Smooth muscle cell of the coronary artery (primary cell): ENCODE data around the gene FANCD2. TPM values are rescaled to one million over a fixed set of nuclear protein-coding genes. Genes with fewer than 3 reads are reported as not detected.

Experiments used
- total RNA-seq: library from RNA; depleted of rRNA; stranded (reverse); fragments of >200 nt; gene quantifications from 2 replicates; pipeline ENCODE4 v1.2.3, GENCODE V29; 2014; ENCODE audit warnings: low replicate concordance

FANCD2 gene
- total RNA-seq = 1.5 and 9.2 TPM in 2 replicates

DNA sequence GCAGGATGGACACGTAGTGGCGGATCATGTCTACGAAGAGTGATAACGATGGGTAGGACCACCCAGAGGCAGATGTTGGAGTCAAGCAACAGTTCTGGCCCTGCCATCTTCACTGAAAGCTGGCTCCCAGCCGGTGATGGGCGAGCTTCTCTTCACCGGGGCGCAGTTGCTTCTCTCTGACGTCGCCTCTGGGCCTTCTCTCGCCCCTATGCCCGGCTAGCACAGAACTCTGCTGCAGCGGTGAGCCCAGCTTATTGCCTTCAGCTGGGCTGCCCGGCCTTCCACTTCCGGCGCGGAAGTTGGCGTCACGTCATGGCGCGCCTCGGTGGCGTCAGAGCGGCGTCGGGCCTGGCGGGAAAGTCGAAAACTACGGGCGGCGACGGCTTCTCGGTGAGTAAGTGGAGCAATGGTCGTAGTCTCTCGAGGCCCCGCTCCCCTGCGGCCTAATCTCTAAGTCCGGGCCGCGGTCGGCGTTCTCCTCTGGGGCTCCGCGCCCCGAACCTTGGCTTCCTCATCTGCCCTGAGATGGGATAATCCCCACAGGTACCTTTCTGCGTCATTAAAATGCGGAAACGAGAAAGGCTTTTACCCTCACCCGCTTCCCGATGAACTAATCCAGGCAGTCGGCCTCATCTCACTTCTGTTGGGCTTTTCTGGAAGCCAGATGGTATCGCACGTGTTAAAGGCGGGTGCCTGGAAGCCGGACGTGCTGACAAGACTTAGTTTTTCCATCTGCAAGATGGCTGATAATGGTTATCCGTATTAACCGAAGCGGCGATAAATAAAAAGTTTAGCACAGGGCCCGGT, at the start of gene FANCD2:
FANCD2 (plus strand) TSS at position 354 of the 807 bp plus-strand sequence. CDS start 2,221 bp downstream, outside the sequence.

DNA sequence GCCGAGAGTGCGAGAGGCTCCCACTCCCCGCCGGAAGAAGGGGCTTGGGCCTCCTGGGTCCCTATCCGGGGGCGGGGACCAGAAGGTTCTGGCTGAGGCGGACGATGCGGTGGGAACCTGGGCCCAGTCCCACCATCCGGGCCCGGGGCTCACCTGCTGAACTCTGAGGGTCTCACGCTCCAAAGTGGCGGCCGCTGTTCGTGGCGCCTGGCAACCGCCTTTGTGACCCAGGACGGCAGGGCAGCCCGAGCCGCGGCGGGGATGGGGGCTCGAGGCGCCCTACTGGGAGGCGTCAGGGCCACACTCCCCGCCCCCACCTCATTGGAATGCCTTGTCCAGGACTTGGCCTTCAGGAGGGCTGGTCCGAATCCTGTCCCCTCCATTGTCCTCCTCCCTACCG, 81.9 kb downstream of the FANCD2 start, which contains the start of gene FANCD2OS:
FANCD2OS (minus strand) TSS at position 165 of the 400 bp plus-strand sequence. CDS start 3,481 bp downstream, outside the sequence.

DNA sequence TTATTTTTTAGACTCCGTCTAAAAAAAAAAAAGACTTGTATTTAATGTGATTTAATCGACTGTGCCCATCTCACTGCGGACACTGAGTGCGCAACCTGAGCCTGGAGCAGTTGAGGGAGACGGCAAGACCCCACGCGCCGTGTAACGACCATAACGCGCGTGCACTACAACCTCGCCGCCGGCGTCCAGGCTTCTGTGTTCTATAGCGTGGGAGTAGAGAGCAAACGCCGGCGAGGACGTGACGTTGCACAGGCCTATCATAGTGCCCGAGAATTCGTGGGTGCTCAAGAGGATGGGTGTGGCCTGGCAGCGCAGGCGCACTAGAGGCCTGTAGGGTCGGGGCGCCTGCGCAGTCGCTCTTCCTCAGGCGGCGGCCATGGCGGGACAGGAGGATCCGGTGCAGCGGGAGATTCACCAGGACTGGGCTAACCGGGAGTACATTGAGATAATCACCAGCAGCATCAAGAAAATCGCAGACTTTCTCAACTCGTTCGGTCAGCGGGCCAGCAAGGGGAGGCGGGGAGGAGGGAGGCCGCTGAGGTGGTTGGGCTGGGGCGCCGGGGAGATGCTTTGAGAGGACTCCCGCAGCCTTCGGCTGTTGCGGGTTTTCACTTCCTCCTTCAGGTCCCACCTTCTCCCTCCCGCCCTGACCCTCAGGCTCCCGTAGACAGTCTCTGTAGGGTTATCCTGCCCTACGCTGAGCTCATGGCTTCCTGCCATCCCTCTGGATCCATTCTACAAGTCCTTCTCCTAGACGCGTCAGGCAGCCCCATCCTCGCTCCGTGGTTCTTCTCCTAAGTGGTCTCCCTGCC, 89.3 kb downstream of the FANCD2 start, which contains the start of gene BRK1:
BRK1 (plus strand) TSS at position 350 of the 812 bp plus-strand sequence; CDS start at position 377, 27 bp downstream.

Other genes starting within 250 kb of the FANCD2 start
- gene TADA3, start 234.0 kb upstream of the FANCD2 start, total RNA-seq = 25.6 and 71.0 TPM in 2 replicates
- gene ARPC4, start 233.4 kb upstream of the FANCD2 start, total RNA-seq = 143 and 243 TPM in 2 replicates
- 8.5 and 23.3 TPM in 2 replicates for gene TTLL3, start 216.2 kb upstream of the FANCD2 start, total RNA-seq
- gene RPUSD3, start 182.4 kb upstream of the FANCD2 start, total RNA-seq = 18.5 and 23.9 TPM in 2 replicates
- gene CIDEC, start 146.2 kb upstream of the FANCD2 start, total RNA-seq = not detected in 2 replicates
- 18.8 and 31.5 TPM in 2 replicates for gene JAGN1, start 135.8 kb upstream of the FANCD2 start, total RNA-seq
- gene IL17RE, start 123.6 kb upstream of the FANCD2 start, total RNA-seq = 0.23 and 0.98 TPM in 2 replicates
- gene IL17RC, start 109.3 kb upstream of the FANCD2 start, total RNA-seq = 20.9 and 21.8 TPM in 2 replicates
- gene CRELD1, start 92.6 kb upstream of the FANCD2 start, total RNA-seq = 21.6 and 37.4 TPM in 2 replicates
- 0.70 and 1.3 TPM in 2 replicates for gene PRRT3, start 74.0 kb upstream of the FANCD2 start, total RNA-seq
- gene EMC3, start 39.6 kb upstream of the FANCD2 start, total RNA-seq = 41.7 and 103 TPM in 2 replicates
- not detected in 2 replicates for gene FANCD2OS, start 81.8 kb downstream of the FANCD2 start, total RNA-seq
- 125 and 135 TPM in 2 replicates for gene BRK1, start 89.2 kb downstream of the FANCD2 start, total RNA-seq
- gene VHL, start 115.3 kb downstream of the FANCD2 start, total RNA-seq = 29.1 and 32.7 TPM in 2 replicates
- 4.1 and 6.8 TPM in 2 replicates for gene IRAK2, start 138.5 kb downstream of the FANCD2 start, total RNA-seq
- 7.1 and 9.8 TPM in 2 replicates for gene TATDN2, start 222.0 kb downstream of the FANCD2 start, total RNA-seq